Measurements from ENCODE around the gene SATB1.

GRCh38 chr3:18415167-18415566, 10.0 kb downstream of the SATB1 start:
- TF ChIP-seq, protein P1, sequence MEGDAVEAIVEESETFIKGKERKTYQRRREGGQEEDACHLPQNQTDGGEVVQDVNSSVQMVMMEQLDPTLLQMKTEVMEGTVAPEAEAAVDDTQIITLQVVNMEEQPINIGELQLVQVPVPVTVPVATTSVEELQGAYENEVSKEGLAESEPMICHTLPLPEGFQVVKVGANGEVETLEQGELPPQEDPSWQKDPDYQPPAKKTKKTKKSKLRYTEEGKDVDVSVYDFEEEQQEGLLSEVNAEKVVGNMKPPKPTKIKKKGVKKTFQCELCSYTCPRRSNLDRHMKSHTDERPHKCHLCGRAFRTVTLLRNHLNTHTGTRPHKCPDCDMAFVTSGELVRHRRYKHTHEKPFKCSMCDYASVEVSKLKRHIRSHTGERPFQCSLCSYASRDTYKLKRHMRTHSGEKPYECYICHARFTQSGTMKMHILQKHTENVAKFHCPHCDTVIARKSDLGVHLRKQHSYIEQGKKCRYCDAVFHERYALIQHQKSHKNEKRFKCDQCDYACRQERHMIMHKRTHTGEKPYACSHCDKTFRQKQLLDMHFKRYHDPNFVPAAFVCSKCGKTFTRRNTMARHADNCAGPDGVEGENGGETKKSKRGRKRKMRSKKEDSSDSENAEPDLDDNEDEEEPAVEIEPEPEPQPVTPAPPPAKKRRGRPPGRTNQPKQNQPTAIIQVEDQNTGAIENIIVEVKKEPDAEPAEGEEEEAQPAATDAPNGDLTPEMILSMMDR (IDR thresholded peaks at IDR 0.05; ENCODE audit: low read length) = no peak
- no peak for TF ChIP-seq EZH2phosphoT487 (IDR thresholded peaks at IDR 0.05; ENCODE audit: low read length)
